ENCODE data around the gene SYNPR. TPM values are rescaled to one million over a fixed set of nuclear protein-coding genes. Genes with fewer than 3 reads are reported as not detected.

The SYNPR gene
- total RNA-seq, 1 experiment from 2014 or later, result 0.17 TPM

GRCh38 chr3:63353383-63353782, 75.3 kb downstream of the SYNPR start:
- peaks cover 0 to 3% of the 10 kb centered on the region in 2 experiments; a peak in 1 of 5 replicates for H3K9me3 Mint-ChIP-seq
- Histone ChIP-seq H3K4me1 (ENCODE audit: insufficient read depth, low read length) (no peaks in the 10 kb centered on the region), H3K23me2 (ENCODE audit: insufficient read length, low read depth, low read length, poor library complexity, severe bottlenecking) (no peaks in the 10 kb centered on the region), H3K56ac (ENCODE audit: insufficient read length, low read depth, low read length) (no peak overlapping the region), H3T11ph (ENCODE audit: low read length) (no peak overlapping the region), H3K4me2 (ENCODE audit: insufficient read depth, insufficient read length, low read length) (no peak overlapping the region), H3K79me2 (ENCODE audit: insufficient read depth, low read length) (no peaks in the 10 kb centered on the region; the same call in 1 of the 2 replicates), H2AFZ (ENCODE audit: low read length) (no peak overlapping the region), H3K4ac (ENCODE audit: low read depth, low read length) (no peak overlapping the region), H2AK5ac (ENCODE audit: insufficient read length, low read length) (no peak overlapping the region), H4K20me1 (ENCODE audit: control insufficient read depth, insufficient read depth, insufficient read length) (no peaks in the 10 kb centered on the region), H3K27ac (ENCODE audit: insufficient read length, low read depth, low read length) (no peak overlapping the region), H2BK120ac (ENCODE audit: low read depth, low read length, poor library complexity, severe bottlenecking) (no peak overlapping the region), H3K18ac (ENCODE audit: insufficient read length, low read depth, low read length) (no peak overlapping the region), H3K27me3 (ENCODE audit: insufficient read depth, low read length) (no peaks in the 10 kb centered on the region), H4K5ac (ENCODE audit: insufficient read length, low read depth, low read length) (no peak overlapping the region), H2BK20ac (ENCODE audit: low read depth, low read length, poor library complexity, severe bottlenecking) (no peak overlapping the region), H3K9me3 (ENCODE audit: control insufficient read depth, low read depth, low read length) (no peaks in the 10 kb centered on the region), H3K14ac (ENCODE audit: insufficient read depth, low read length) (no peak overlapping the region), H3K9ac (ENCODE audit: extremely low read depth, insufficient read length, low read length) (no peak overlapping the region), H3K79me1 (ENCODE audit: insufficient read depth, low read depth, low read length, poor library complexity, severe bottlenecking) (no peaks in the 10 kb centered on the region), H2BK15ac (ENCODE audit: low read depth, low read length) (no peak overlapping the region), H3K23ac (ENCODE audit: insufficient read length, low read depth, low read length) (no peak overlapping the region), H2BK12ac (ENCODE audit: insufficient read length, low read depth, low read length) (no peak overlapping the region), H2BK5ac (ENCODE audit: insufficient read length, low read length) (no peak overlapping the region), H4K8ac (replicated peaks; ENCODE audit: insufficient read length, low read depth, low read length) (no peak overlapping the region), H4K91ac (ENCODE audit: insufficient read length, low read depth, low read length) (no peak overlapping the region)
- DNase-seq, result no peak
- H3K36me3 Mint-ChIP-seq (ENCODE audit: insufficient read depth in 1 of 3, low read depth in 3 of 3), result no peaks in the 10 kb centered on the region; a peak in 1 of 7 replicates
- no peak overlapping the region for H3K4me3 Mint-ChIP-seq
- H3K27ac Mint-ChIP-seq, result no peak overlapping the region
- no CpG with 5 or more reads among the region's 5 CpGs for WGBS (ENCODE audit: extremely low coverage, insufficient read length, low lambda C conversion rate)
- H3K4me1 Mint-ChIP-seq, result peaks cover 5% of the 10 kb centered on the region in 2 experiments
- peaks cover 1% of the 10 kb centered on the region; the same call in 1 of the 2 replicates for H3K27me3 Mint-ChIP-seq (ENCODE audit: low read depth)
- no peak for TF ChIP-seq CTCF (conservative IDR thresholded peaks at IDR 0.05)

Measured in H9 (cell line).